Endothelial cell of umbilical vein (primary cell): ENCODE measurements around the gene OR51D1. TPM values are rescaled to one million over a fixed set of nuclear protein-coding genes. Genes with fewer than 3 reads are reported as not detected.

ENCODE experiments used
- BruUV-seq: library from RNA; stranded (reverse); fragments of 400-500 nt; replicated peaks from 2 replicates; lab custom pipeline; 2021; lab: Mats Ljungman, UMichigan
- CTCF ChIA-PET: fragments of 300-600, 350-600 bp; sonication (Branson Sonifier 250); formaldehyde crosslinking; loops from one replicate; lab custom pipeline; 2021; ENCODE audit warnings: antibody characterized with exemption, inconsistent platforms; lab: Charles Lee
- POLR2A ChIA-PET: fragments of 300-600, 350-600 bp; sonication (Branson Sonifier 250); formaldehyde crosslinking; loops from one replicate; lab custom pipeline; 2021; ENCODE audit warnings: antibody characterized with exemption, inconsistent platforms; lab: Charles Lee
- DNase-seq: peaks from one replicate; pipeline ENCODE4 v3.0.0-alpha.2; 2011; ENCODE audit warnings: low read depth, low spot score
- FAIRE-seq: peaks from 2 replicates; lab custom pipeline; 2011; peaks lifted over from hg19 to GRCh38; lab: Jason Lieb, UNC
- H2AFZ ChIP-seq: 2 replicates; pipeline ENCODE4 v1.6.0; 2012; ENCODE audit warnings: low read depth, low read length, control low read depth, inconsistent platforms
- H3K27ac ChIP-seq: 2 replicates; pipeline ENCODE4 v1.5.1; 2011; ENCODE audit warnings: low read depth, mild to moderate bottlenecking, control low read depth, low read length, moderate library complexity; ENCODE audit not compliant: insufficient read depth
- H3K27me3 ChIP-seq, 2 experiments: 2 replicates each; pipeline versions ENCODE4 v1.6.0 to v1.6.1; 2011; ENCODE audit warnings: low read length in 2 of 2, mixed read lengths in 1 of 2; ENCODE audit not compliant: control insufficient read depth in 2 of 2, insufficient read depth in 2 of 2
- H3K36me3 ChIP-seq, 2 experiments: 2 replicates in 1 of 2; 3 replicates in 1 of 2; pipeline ENCODE4 v1.5.1; 2011; ENCODE audit warnings: low read length in 2 of 2, mild to moderate bottlenecking in 1 of 2, moderate library complexity in 1 of 2; ENCODE audit not compliant: control insufficient read depth in 2 of 2, insufficient read depth in 2 of 2; ENCODE audit errors: extremely low read depth in 1 of 2
- H3K4me1 ChIP-seq: 3 replicates; pipeline ENCODE4 v1.5.1; 2011; ENCODE audit warnings: mild to moderate bottlenecking, low read length; ENCODE audit not compliant: control insufficient read depth, insufficient read depth; ENCODE audit errors: extremely low read depth
- H3K4me2 ChIP-seq: 2 replicates; pipeline ENCODE4 v1.6.1; 2011; ENCODE audit warnings: low read length, control low read depth, mixed read lengths; ENCODE audit not compliant: insufficient read depth
- H3K4me3 ChIP-seq, 3 experiments: fragments of 200-600 bp in 1 of 3; sonication (generic), shearing (Covaris generic) in 1 of 3; replicated peaks in 1 of 3; 2 replicates each; pipeline ENCODE4 v1.5.1; 2011 to 2016; ENCODE audit warnings: control low read depth in 3 of 3, low read length in 3 of 3, mild to moderate bottlenecking in 2 of 3, inconsistent platforms in 1 of 3, low read depth in 1 of 3, moderate library complexity in 1 of 3; ENCODE audit not compliant: insufficient read depth in 1 of 3
- H3K79me2 ChIP-seq: 2 replicates; pipeline ENCODE4 v1.6.0; 2012; ENCODE audit warnings: low read length, inconsistent platforms; ENCODE audit not compliant: control insufficient read depth, insufficient read depth
- H3K9ac ChIP-seq: replicated peaks from 2 replicates; pipeline ENCODE3; 2011; ENCODE audit warnings: low read length, control low read depth; ENCODE audit not compliant: insufficient read depth; ENCODE audit errors: extremely low read depth
- H3K9me1 ChIP-seq: replicated peaks from 3 replicates; pipeline ENCODE4 v1.6.0; 2011; ENCODE audit warnings: mild to moderate bottlenecking, low read length; ENCODE audit not compliant: control insufficient read depth, insufficient read depth; ENCODE audit errors: extremely low read depth
- H3K9me3 ChIP-seq: replicated peaks from 2 replicates; pipeline ENCODE4 v1.5.1; 2012; ENCODE audit warnings: low read length, inconsistent platforms; ENCODE audit not compliant: control insufficient read depth, insufficient read depth
- H4K20me1 ChIP-seq: replicated peaks from 2 replicates; pipeline ENCODE3; 2011; ENCODE audit warnings: mild to moderate bottlenecking, low read length; ENCODE audit not compliant: control insufficient read depth, insufficient read depth; ENCODE audit errors: extremely low read depth
- CTCF ChIP-seq, 2 donors: IDR thresholded peaks; 1 replicate in 1 of 2; 2 replicates in 1 of 2; pipeline ENCODE4 v1.5.1; 2011; ENCODE audit warnings: low read length in 2 of 2, mild to moderate bottlenecking in 2 of 2, moderate library complexity in 2 of 2, control low read depth in 1 of 2, inconsistent platforms in 1 of 2, low read depth in 1 of 2; ENCODE audit not compliant: insufficient read depth in 1 of 2; ENCODE audit errors: extremely low read depth in 1 of 2
- EZH2 ChIP-seq: IDR thresholded peaks from 2 replicates; pipeline ENCODE4 v1.6.1; 2012; ENCODE audit warnings: borderline replicate concordance, low read depth, mild to moderate bottlenecking, moderate library complexity, low read length, inconsistent platforms; ENCODE audit not compliant: severe bottlenecking
- FOS ChIP-seq: IDR thresholded peaks from 2 replicates; pipeline ENCODE4 v1.6.1; 2011; ENCODE audit warnings: mild to moderate bottlenecking, low read length, moderate library complexity, borderline replicate concordance; ENCODE audit not compliant: insufficient read depth
- GATA2 ChIP-seq: IDR thresholded peaks from 2 replicates; pipeline ENCODE4 v1.7.0; 2011; ENCODE audit warnings: low read depth, mild to moderate bottlenecking, moderate library complexity, mixed read lengths, low read length; ENCODE audit not compliant: insufficient read length, insufficient read depth
- JUN ChIP-seq: IDR thresholded peaks from 2 replicates; pipeline ENCODE4 v1.6.1; 2011; ENCODE audit warnings: borderline replicate concordance, low read depth; ENCODE audit not compliant: insufficient read length, insufficient read depth
- MYC ChIP-seq: IDR thresholded peaks from one replicate; pipeline ENCODE4 v1.6.1; 2011; ENCODE audit warnings: mild to moderate bottlenecking, low read depth, low read length
- POLR2A ChIP-seq: IDR thresholded peaks from 2 replicates; pipeline ENCODE4 v1.6.1; 2012; ENCODE audit warnings: low read depth, mild to moderate bottlenecking, control low read depth, low read length
- POLR2AphosphoS5 ChIP-seq: IDR thresholded peaks from 2 replicates; pipeline ENCODE4 v1.6.1; 2012; ENCODE audit warnings: low read depth, mild to moderate bottlenecking, control low read depth, low read length, moderate library complexity; ENCODE audit not compliant: insufficient read depth
- dilution Hi-C: fragments of 300-500 bp; cut with MboI; formaldehyde crosslinking; loops from one replicate; pipeline ENCODE4 v1.15.0; 2019; ENCODE audit warnings: low sequenced_read_pairs; ENCODE audit not compliant: extremely low pct_ligation_motif_present
- intact Hi-C: fragments of 100-400 bp; cut with micrococcal nuclease; formaldehyde crosslinking; loops from one replicate; pipeline ENCODE4 v1.10.0; 2022
- polyA plus RNA-seq, 4 experiments: library from polyadenylated mRNA; depleted of rRNA in 3 of 4; stranded (reverse) in 3 of 4; unstranded in 1 of 4; fragments of >200 nt; gene quantifications; 2 replicates each; pipeline versions ENCODE4 v1.2.1 to v1.2.3, GENCODE V29; 2011 to 2012; ENCODE audit warnings: missing spikeins in 1 of 4
- total RNA-seq: library from RNA; stranded (reverse); gene quantifications from 2 replicates; pipeline ENCODE4 v1.2.3, GENCODE V29; 2021
- TF ChIP-seq, protein P1 (sequence below): IDR thresholded peaks from 2 replicates; pipeline ENCODE4 v1.6.1; 2011; ENCODE audit not compliant: insufficient read depth, insufficient read length

The OR51D1 gene
- total and polyA plus RNA-seq, 2 donors (not counting 3 experiments of a cell fraction or from before 2014, with no cell fraction given), result not detected

GRCh38 chr11:4677948-4678347 is 40.7 kb downstream of the OR51D1 start:
- no peak for FAIRE-seq
- CTCF ChIA-PET, result no interaction called here
- dilution Hi-C loops, result no loop called here

More at GRCh38 chr11:4677948-4678347, 40.7 kb downstream of the OR51D1 start:
- Histone ChIP-seq H3K9ac (no peak overlapping the region), H3K9me1 (no peaks in the 10 kb centered on the region), H3K27ac (no peak overlapping the region), H3K79me2 (no peaks in the 10 kb centered on the region), H3K4me1 (no peaks in the 10 kb centered on the region), H2AFZ (no peak overlapping the region), H3K9me3 (no peaks in the 10 kb centered on the region), H4K20me1 (no peaks in the 10 kb centered on the region), H3K4me3 (no peak overlapping the region), H3K36me3 (no peaks in the 10 kb centered on the region), H3K27me3 (no peaks in the 10 kb centered on the region), H3K4me2 (no peak overlapping the region)
- BruUV-seq, result no TSS peak
- POLR2A ChIA-PET, result no interaction called here
- no peak for DNase-seq
- TF ChIP-seq GATA2, result no peak
- TF ChIP-seq CTCF (IDR thresholded peaks at IDR 0.05; ENCODE audit: extremely low read depth in 1 of 2, insufficient read depth in 1 of 2, low read depth in 1 of 2, low read length in 2 of 2), result no peak
- TF ChIP-seq MYC, result no peak
- no peak for TF ChIP-seq POLR2A
- no peak for TF ChIP-seq FOS
- TF ChIP-seq POLR2AphosphoS5, result no peak
- TF ChIP-seq EZH2, result no peak
- TF ChIP-seq, protein P1, sequence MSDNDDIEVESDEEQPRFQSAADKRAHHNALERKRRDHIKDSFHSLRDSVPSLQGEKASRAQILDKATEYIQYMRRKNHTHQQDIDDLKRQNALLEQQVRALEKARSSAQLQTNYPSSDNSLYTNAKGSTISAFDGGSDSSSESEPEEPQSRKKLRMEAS, result no peak
- TF ChIP-seq JUN, result no peak
- intact Hi-C loops, result no loop called here
